ENCODE data around the gene UMOD.

Gene UMOD

DNA sequence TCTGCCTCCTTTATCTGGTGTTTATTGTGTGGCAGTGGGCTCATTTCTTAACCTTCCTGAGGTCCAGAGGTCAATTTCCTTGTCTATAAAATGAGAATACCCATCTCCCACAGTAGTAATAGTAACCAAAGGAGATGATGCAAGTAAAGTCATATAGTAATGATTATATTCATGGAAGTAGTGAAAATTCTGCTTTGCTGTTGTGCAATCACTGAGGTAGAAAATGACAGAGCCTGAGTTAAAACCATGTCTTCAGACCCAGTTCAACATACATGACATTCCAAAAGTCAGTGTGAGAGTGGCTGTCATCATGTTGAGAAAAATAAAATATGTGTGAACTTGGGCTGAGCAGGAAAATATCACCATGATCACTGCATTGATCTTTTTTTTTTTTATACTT lies 864 bp upstream of the UMOD start:
- DNase-seq: no peak
- H3K4me1 ChIP-seq: no peaks in the 10 kb centered on the region
- no peaks in the 10 kb centered on the region; the same call in 1 of the 2 replicates for H3K9me3 ChIP-seq
- no peaks in the 10 kb centered on the region for H3K27me3 ChIP-seq
- no peaks in the 10 kb centered on the region for H3K36me3 ChIP-seq
- no peak overlapping the region for H3K4me3 ChIP-seq (ENCODE audit: low read depth, low read length)
- TF ChIP-seq, protein P1, sequence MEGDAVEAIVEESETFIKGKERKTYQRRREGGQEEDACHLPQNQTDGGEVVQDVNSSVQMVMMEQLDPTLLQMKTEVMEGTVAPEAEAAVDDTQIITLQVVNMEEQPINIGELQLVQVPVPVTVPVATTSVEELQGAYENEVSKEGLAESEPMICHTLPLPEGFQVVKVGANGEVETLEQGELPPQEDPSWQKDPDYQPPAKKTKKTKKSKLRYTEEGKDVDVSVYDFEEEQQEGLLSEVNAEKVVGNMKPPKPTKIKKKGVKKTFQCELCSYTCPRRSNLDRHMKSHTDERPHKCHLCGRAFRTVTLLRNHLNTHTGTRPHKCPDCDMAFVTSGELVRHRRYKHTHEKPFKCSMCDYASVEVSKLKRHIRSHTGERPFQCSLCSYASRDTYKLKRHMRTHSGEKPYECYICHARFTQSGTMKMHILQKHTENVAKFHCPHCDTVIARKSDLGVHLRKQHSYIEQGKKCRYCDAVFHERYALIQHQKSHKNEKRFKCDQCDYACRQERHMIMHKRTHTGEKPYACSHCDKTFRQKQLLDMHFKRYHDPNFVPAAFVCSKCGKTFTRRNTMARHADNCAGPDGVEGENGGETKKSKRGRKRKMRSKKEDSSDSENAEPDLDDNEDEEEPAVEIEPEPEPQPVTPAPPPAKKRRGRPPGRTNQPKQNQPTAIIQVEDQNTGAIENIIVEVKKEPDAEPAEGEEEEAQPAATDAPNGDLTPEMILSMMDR (IDR thresholded peaks at IDR 0.05; ENCODE audit: low read depth, low read length): no peak

DNA sequence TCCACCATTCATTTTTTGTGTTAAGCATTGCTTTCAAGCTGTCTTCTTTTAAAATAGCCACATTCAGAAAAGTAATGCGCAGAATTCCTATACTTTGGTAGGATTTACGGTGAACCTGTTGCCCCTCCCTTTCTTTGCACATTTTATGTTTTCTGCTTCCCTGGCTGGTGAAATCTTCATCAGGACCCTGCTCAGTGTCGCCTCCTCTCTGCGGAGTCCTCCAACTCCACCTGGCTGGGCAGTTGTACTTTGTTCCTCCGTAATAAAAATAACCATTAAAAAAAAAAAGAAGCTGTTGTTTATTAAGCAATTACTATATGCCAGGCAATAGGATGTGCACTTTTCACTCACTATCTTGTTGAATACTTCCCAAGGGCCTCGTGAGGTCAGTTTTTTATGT lies 2.9 kb downstream of the UMOD start:
- Histone ChIP-seq H3K4me1 (no peaks in the 10 kb centered on the region), H3K36me3 (no peaks in the 10 kb centered on the region), H3K4me3 (ENCODE audit: low read depth, low read length) (no peak overlapping the region), H3K27me3 (no peaks in the 10 kb centered on the region), H3K9me3 (no peaks in the 10 kb centered on the region; the same call in 1 of the 2 replicates)
- TF ChIP-seq, protein P1 (IDR thresholded peaks at IDR 0.05; ENCODE audit: low read depth, low read length): no peak
- no peak for DNase-seq

DNA sequence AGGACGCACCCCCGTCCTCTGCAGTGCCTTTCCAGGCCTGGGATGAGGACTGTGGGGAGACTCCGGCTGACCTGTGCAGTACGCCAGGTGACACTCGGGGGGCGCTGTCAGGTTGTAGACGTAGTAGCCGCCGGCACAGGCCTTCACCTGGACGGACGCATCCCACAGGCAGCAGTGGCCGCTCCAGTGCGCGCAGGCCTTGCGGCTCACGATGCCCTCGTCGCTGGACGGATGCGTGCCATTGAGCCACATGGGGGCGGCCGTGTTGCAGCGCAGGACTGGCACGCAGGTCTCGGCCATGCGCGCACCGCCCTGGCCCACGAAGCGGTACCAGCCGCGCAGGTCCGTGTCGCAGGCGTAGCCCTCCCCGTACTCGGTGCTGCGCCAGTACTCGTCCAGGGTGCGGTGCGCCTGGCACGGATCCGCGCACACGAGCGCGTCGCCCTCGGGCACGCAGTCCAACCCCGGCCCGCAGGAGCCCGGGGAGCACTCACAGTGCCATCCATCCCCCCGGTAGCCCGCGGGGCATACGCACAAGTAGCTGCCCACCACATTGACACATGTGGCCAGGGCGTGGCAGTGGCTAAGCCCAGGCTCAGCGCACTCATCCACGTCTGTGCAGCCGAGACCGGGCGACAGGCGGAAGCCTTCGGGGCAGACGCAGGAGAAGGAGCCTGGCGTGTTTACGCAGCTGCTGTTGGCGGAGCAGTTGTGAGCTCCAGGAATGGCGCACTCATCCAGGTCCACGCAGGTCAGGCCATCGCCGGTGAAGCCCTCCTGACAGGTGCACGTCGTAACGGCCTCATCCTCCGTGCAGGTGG lies 3.9 kb downstream of the UMOD start:
- TF ChIP-seq, protein P1 (IDR thresholded peaks at IDR 0.05; ENCODE audit: low read depth, low read length): no peak
- Histone ChIP-seq H3K9me3 (no peaks in the 10 kb centered on the region; the same call in 1 of the 2 replicates), H3K27me3 (no peaks in the 10 kb centered on the region), H3K4me3 (ENCODE audit: low read depth, low read length) (no peak overlapping the region), H3K36me3 (no peaks in the 10 kb centered on the region), H3K4me1 (no peaks in the 10 kb centered on the region)
- DNase-seq: no peak

DNA sequence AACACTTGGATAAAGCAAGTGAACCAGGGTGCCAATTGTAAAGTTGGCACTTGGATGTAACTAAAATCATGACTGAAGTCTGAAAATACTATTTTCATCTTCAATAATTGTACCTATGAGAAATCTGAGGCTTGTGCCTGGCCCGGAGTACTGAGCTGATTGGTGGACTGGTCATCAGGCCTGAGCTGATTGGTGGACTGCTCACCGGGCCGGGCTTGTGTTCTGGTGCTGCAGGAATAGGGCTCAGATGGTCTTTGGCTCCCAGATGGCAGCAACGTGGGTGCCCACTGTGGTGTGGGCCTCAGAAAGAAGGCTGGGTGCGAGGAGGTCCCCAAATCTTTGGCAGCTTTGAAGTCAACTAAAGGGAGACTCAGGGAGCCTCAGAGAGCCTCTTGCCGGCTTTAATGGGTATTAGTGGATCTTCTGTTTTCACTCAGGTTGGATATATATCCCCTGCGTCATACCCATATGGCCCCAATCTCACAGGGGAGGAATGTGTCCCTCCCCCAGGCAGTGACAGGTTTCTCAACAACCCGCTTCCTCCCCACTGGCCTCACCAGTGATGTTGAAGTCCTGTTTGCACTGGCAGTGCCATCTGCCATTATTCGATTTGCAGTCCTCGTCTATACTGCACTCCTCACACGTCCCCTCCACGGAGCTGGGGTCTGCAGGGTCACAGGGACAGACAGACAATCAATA lies 4.7 kb downstream of the UMOD start:
- no peaks in the 10 kb centered on the region for H3K36me3 ChIP-seq
- TF ChIP-seq, protein P1 (IDR thresholded peaks at IDR 0.05; ENCODE audit: low read depth, low read length): no peak
- no peaks in the 10 kb centered on the region for H3K27me3 ChIP-seq
- H3K4me1 ChIP-seq: no peaks in the 10 kb centered on the region
- DNase-seq: no peak
- H3K4me3 ChIP-seq (ENCODE audit: low read depth, low read length): no peak overlapping the region
- no peaks in the 10 kb centered on the region; the same call in 1 of the 2 replicates for H3K9me3 ChIP-seq

DNA sequence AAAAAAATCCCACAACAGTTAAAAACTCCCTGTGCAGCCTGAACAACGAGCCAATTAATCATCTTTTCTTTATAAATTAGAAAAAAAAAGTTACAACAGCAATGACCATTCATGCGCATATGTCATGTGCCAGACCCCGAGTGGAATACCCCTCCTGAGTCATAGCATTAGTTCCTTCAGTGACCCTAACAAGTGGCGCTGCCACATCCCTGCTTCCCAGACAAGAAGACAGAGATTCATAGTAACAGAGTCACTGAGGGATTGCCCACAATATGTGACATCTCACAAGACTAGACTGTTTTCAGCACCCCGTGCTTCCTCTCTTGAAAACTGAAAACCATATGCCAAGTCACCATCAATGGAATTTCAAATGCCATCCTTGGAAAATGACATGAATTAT lies 7.9 kb downstream of the UMOD start:
- Histone ChIP-seq H3K4me3 (ENCODE audit: low read depth, low read length) (no peak overlapping the region), H3K36me3 (no peaks in the 10 kb centered on the region), H3K27me3 (no peaks in the 10 kb centered on the region), H3K4me1 (no peaks in the 10 kb centered on the region), H3K9me3 (no peaks in the 10 kb centered on the region; the same call in 1 of the 2 replicates)
- no peak for DNase-seq
- TF ChIP-seq, protein P1 (IDR thresholded peaks at IDR 0.05; ENCODE audit: low read depth, low read length): no peak

DNA sequence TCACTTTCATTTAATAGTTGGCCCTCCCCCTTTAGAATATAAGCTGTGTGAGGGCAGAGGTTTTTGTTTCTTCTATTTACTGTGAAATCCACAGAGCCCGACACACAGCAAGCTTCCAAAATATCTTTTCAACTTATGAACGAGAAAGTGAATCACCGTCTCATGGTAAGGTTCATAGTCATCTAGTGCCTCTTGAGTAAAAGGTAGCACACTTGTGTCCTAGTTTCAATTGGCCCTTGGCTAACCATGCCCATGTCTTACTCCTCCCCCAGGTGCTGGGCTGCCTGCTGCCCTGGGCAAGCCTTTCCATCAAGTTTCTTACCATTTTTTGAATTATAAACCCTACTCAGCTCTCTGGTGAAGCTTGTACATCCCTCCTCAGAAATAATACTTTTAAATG lies 12.8 kb downstream of the UMOD start:
- no peak for DNase-seq
- Histone ChIP-seq H3K36me3 (no peaks in the 10 kb centered on the region), H3K4me1 (no peaks in the 10 kb centered on the region), H3K27me3 (no peaks in the 10 kb centered on the region), H3K4me3 (ENCODE audit: low read depth, low read length) (no peak overlapping the region), H3K9me3 (no peaks in the 10 kb centered on the region)
- TF ChIP-seq, protein P1 (IDR thresholded peaks at IDR 0.05; ENCODE audit: low read depth, low read length): no peak

Measured in BE2C (cell line).